A172 (cell line): ENCODE measurements around the gene PARD3B. TPM values are rescaled to one million over a fixed set of nuclear protein-coding genes. Genes with fewer than 3 reads are reported as not detected.

Experiments
- DNase-seq: peaks from one replicate; pipeline ENCODE4 v3.0.0-alpha.2; 2015; ENCODE audit warnings: low spot score
- total RNA-seq: library from RNA; depleted of rRNA; stranded (reverse); fragments of >200 nt; shearing (Covaris generic); gene quantifications from 2 replicates; pipeline ENCODE4 v1.2.3, GENCODE V29; 2014

Gene PARD3B
- total RNA-seq, 1 experiment from 2014 or later = 5.4 TPM

- DNase-seq = no peak
These were observed 111.7 kb downstream of the PARD3B start for GRCh38 chr2:204657024-204657423.

- no peak for DNase-seq
These were observed 117.7 kb downstream of the PARD3B start for GRCh38 chr2:204662956-204663355.

- DNase-seq = no peak
These were observed 118.6 kb downstream of the PARD3B start for GRCh38 chr2:204663816-204664425.

- peak; percentile 77 for DNase-seq
These were observed 119.4 kb downstream of the PARD3B start for GRCh38 chr2:204664708-204665121.

GRCh38 chr2:204665207-204665606 lies 119.9 kb downstream of the PARD3B start:
- peak; percentile 88 for DNase-seq

GRCh38 chr2:204665771-204666170 lies 120.5 kb downstream of the PARD3B start:
- DNase-seq = peak; percentile 27

- DNase-seq = no peak
These were observed 122.7 kb downstream of the PARD3B start for GRCh38 chr2:204667990-204668389.

GRCh38 chr2:204669382-204669781 lies 124.1 kb downstream of the PARD3B start:
- DNase-seq = no peak

GRCh38 chr2:204670124-204670523 lies 124.8 kb downstream of the PARD3B start:
- DNase-seq = no peak

GRCh38 chr2:204670756-204671155 lies 125.5 kb downstream of the PARD3B start:
- DNase-seq = no peak

- DNase-seq = no peak
These were observed 127.5 kb downstream of the PARD3B start for GRCh38 chr2:204672772-204673171.

GRCh38 chr2:204673877-204674276 lies 128.6 kb downstream of the PARD3B start:
- peak; percentile 47 for DNase-seq

GRCh38 chr2:204678031-204678430 lies 132.8 kb downstream of the PARD3B start:
- no peak for DNase-seq

GRCh38 chr2:204680576-204680975 lies 135.3 kb downstream of the PARD3B start:
- DNase-seq = peak; percentile 13

GRCh38 chr2:204681412-204681811 lies 136.1 kb downstream of the PARD3B start:
- peak; percentile 26 for DNase-seq

- no peak for DNase-seq
These were observed 138.1 kb downstream of the PARD3B start for GRCh38 chr2:204683384-204683783.

- no peak for DNase-seq
These were observed 141.1 kb downstream of the PARD3B start for GRCh38 chr2:204686406-204686805.

- DNase-seq = no peak
These were observed 142.5 kb downstream of the PARD3B start for GRCh38 chr2:204687776-204688175.

GRCh38 chr2:204691911-204692510 lies 146.7 kb downstream of the PARD3B start:
- peak; percentile 83 for DNase-seq

- DNase-seq = no peak
These were observed 147.5 kb downstream of the PARD3B start for GRCh38 chr2:204692790-204693189.

- DNase-seq = no peak
These were observed 148.0 kb downstream of the PARD3B start for GRCh38 chr2:204693262-204693661.

GRCh38 chr2:204695506-204695905 lies 150.2 kb downstream of the PARD3B start:
- no peak for DNase-seq

GRCh38 chr2:204696124-204696523 lies 150.8 kb downstream of the PARD3B start:
- no peak for DNase-seq
